GM12892 (cell line): ENCODE data around the gene HERPUD1.

Experiments used
- POLR2A ChIP-seq: IDR thresholded peaks from 2 replicates; pipeline ENCODE4 v1.6.1; 2011; ENCODE audit warnings: low read depth, low read length, control low read depth
- POLR2AphosphoS5 ChIP-seq: IDR thresholded peaks from 2 replicates; pipeline ENCODE4 v1.6.1; 2011; ENCODE audit warnings: low read depth, low read length, control low read depth

DNA sequence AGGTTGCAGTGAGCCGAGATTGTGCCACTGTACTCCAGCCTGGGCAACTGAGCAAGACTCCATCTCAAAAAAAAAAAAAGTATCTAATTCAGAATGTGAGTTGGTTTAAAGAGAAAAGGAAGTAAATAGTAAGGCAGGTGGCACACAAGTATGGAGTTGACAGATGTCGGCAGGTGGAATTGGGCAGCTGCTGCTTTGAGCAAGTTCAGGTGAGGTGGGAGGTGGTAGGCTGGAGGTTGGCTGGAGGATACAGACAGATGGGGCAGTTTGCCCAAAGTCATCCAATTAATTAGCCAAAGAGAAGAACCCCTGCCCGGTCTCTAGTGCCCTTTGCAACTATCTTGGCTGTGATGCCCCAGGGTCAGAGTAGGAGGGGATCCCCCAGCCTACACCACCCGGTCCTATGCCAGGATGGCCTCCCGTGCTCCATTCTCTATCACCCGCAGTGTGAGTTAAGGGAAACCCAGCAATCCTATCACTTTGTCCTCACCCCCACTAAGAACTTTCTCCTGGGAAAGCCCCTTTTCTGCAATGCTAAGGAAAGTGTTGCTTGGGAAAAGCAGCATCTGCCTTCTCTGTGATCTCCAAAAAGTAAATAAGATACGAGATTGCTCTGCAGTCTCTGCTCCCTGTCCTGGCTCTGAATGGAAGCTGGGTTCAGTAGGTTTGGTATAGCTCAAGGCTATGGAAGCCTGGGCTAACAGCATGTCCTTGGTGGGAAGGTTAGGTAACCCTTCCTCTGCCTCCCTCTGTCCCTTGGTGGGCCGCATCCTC is 34.7 kb upstream of the HERPUD1 start:
- TF ChIP-seq POLR2A (no peak), POLR2AphosphoS5 (no peak)
